GM23338 (cell line): Measurements from ENCODE around the gene CD99L2. TPM values are rescaled to one million over a fixed set of nuclear protein-coding genes. Genes with fewer than 3 reads are reported as not detected.

Experiments used
- ATAC-seq: fragments of 200-7000 bp; cut with Tn5 transposase; 3 replicates; pipeline ENCODE4 v1.9.1; 2020
- DNase-seq: peaks from one replicate; pipeline ENCODE4 v3.0.0-alpha.2; 2015; ENCODE audit warnings: low spot score
- H2AFZ ChIP-seq: fragments of 200-600 bp; sonication (generic); 2 replicates; pipeline ENCODE4 v1.8.0; 2016; ENCODE audit warnings: antibody characterized with exemption, mild to moderate bottlenecking, moderate library complexity
- H3F3A ChIP-seq: fragments of 200-600 bp; sonication (generic); replicated peaks from 2 replicates; pipeline ENCODE4 v1.8.0; 2017; ENCODE audit warnings: antibody characterized with exemption, mixed run types, low read depth
- H3K27ac ChIP-seq: fragments of 200-600 bp; sonication (generic); 2 replicates; pipeline ENCODE4 v1.6.1; 2016; ENCODE audit warnings: low read depth
- H3K27me3 ChIP-seq: fragments of 200-600 bp; sonication (generic); 2 replicates; pipeline ENCODE4 v1.8.0; 2016; ENCODE audit warnings: mild to moderate bottlenecking, mixed run types, moderate library complexity; ENCODE audit not compliant: insufficient read depth
- H3K36me3 ChIP-seq: fragments of 200-600 bp; sonication (generic); 2 replicates; pipeline ENCODE4 v1.8.0; 2016; ENCODE audit warnings: mild to moderate bottlenecking; ENCODE audit not compliant: insufficient read depth
- H3K4me1 ChIP-seq: fragments of 200-600 bp; sonication (generic); 2 replicates; pipeline ENCODE4 v1.8.0; 2016; ENCODE audit warnings: mild to moderate bottlenecking, moderate library complexity; ENCODE audit not compliant: insufficient read depth
- H3K4me2 ChIP-seq: fragments of 200-600 bp; sonication (generic); 2 replicates; pipeline ENCODE4 v1.7.1; 2017; ENCODE audit warnings: mixed run types
- H3K4me3 ChIP-seq: fragments of 200-600 bp; sonication (generic); 2 replicates; pipeline ENCODE4 v1.6.1; 2016; ENCODE audit warnings: mixed run types
- H3K79me2 ChIP-seq: fragments of 200-600 bp; sonication (generic); replicated peaks from 2 replicates; pipeline ENCODE4 v1.8.0; 2017; ENCODE audit warnings: mild to moderate bottlenecking; ENCODE audit not compliant: insufficient read depth
- H3K9me2 ChIP-seq: fragments of 200-600 bp; sonication (generic); 2 replicates; pipeline ENCODE4 v1.8.0; 2017; ENCODE audit not compliant: insufficient read depth
- H4K20me1 ChIP-seq: fragments of 200-600 bp; sonication (generic); replicated peaks from 2 replicates; pipeline ENCODE4 v1.8.0; 2017; ENCODE audit warnings: mild to moderate bottlenecking; ENCODE audit not compliant: insufficient read depth
- H3K27ac Mint-ChIP-seq: 2 replicates; pipeline ENCODE4 v1.8.0; 2020; ENCODE audit warnings: inconsistent platforms, mild to moderate bottlenecking, moderate library complexity, mixed read lengths
- H3K27me3 Mint-ChIP-seq: 3 replicates; pipeline ENCODE4 v1.8.0; 2022; ENCODE audit warnings: low read depth, mild to moderate bottlenecking, moderate library complexity, mixed read lengths, inconsistent platforms; ENCODE audit not compliant: insufficient read depth, poor library complexity
- H3K36me3 Mint-ChIP-seq: 3 replicates; pipeline ENCODE4 v1.8.0; 2021; ENCODE audit warnings: low read depth, mild to moderate bottlenecking, inconsistent platforms, moderate library complexity, mixed read lengths
- H3K4me1 Mint-ChIP-seq: 3 replicates; pipeline ENCODE4 v1.8.0; 2020; ENCODE audit warnings: mild to moderate bottlenecking, inconsistent platforms, mixed read lengths
- H3K4me3 Mint-ChIP-seq: 3 replicates; pipeline ENCODE4 v1.8.0; 2021; ENCODE audit warnings: moderate library complexity, mild to moderate bottlenecking, inconsistent platforms, mixed read lengths
- H3K9me3 Mint-ChIP-seq: 3 replicates; pipeline ENCODE4 v1.8.0; 2020; ENCODE audit warnings: moderate library complexity, mild to moderate bottlenecking, inconsistent platforms, mixed read lengths
- CREB1 ChIP-seq: fragments of 250-450 bp; sonication (Bioruptor Pico); IDR thresholded peaks from 2 replicates; pipeline ENCODE4 v1.5.0; 2020; ENCODE audit warnings: low read depth, mild to moderate bottlenecking, moderate library complexity
- EZH2 ChIP-seq: fragments of 200-600 bp; sonication (generic); IDR thresholded peaks from one replicate; pipeline ENCODE4 v1.8.0; 2017; ENCODE audit warnings: antibody characterized with exemption, mild to moderate bottlenecking, low read depth; ENCODE audit not compliant: unreplicated experiment
- EZH2phosphoT487 ChIP-seq: fragments of 200-600 bp; sonication (generic); IDR thresholded peaks from one replicate; pipeline ENCODE4 v1.8.1; 2018; ENCODE audit warnings: antibody characterized with exemption; ENCODE audit not compliant: unreplicated experiment
- JUNB ChIP-seq: IDR thresholded peaks from one replicate; pipeline ENCODE4 v1.6.1; 2016; ENCODE audit warnings: antibody characterized with exemption; ENCODE audit not compliant: unreplicated experiment
- NANOG ChIP-seq: IDR thresholded peaks from 2 replicates; pipeline ENCODE4 v1.6.1; 2016; ENCODE audit warnings: antibody characterized with exemption, borderline replicate concordance
- POLR2AphosphoS5 ChIP-seq: IDR thresholded peaks from 2 replicates; pipeline ENCODE4 v1.6.1; 2016; ENCODE audit warnings: antibody characterized with exemption, low read depth
- STAT1 ChIP-seq: IDR thresholded peaks from one replicate; pipeline ENCODE4 v1.6.1; 2016; ENCODE audit warnings: antibody characterized with exemption; ENCODE audit not compliant: unreplicated experiment
- ZNF114 ChIP-seq: fragments of 250-450 bp; sonication (Bioruptor Pico); IDR thresholded peaks from 2 replicates; pipeline ENCODE4 v1.5.0; 2020; ENCODE audit warnings: mild to moderate bottlenecking, moderate library complexity
- ZNF331 ChIP-seq: fragments of 250-450 bp; sonication (Bioruptor Pico); IDR thresholded peaks from 2 replicates; pipeline ENCODE4 v1.5.0; 2020; ENCODE audit warnings: low read depth, mild to moderate bottlenecking, moderate library complexity
- polyA plus RNA-seq: library from polyadenylated mRNA; unstranded; fragments of >200 nt; fragmentation: Nextera tagmentation; extraction: Ambion mirVana; gene quantifications from 2 replicates; pipeline ENCODE4 v1.2.1, GENCODE V29; 2016
- total RNA-seq: library from RNA; depleted of rRNA; stranded (reverse); fragments of >200 nt; shearing (Covaris generic); gene quantifications from 2 replicates; pipeline ENCODE4 v1.2.3, GENCODE V29; 2014
- TF ChIP-seq, protein P1 (sequence below): fragments of 250-450 bp; sonication (Bioruptor Pico); IDR thresholded peaks from 2 replicates; pipeline ENCODE4 v1.5.0; 2020; ENCODE audit warnings: mild to moderate bottlenecking, moderate library complexity
- TF ChIP-seq, protein P2 (sequence below): IDR thresholded peaks from 2 replicates; pipeline ENCODE4 v1.6.1; 2016; ENCODE audit warnings: antibody characterized with exemption

The CD99L2 gene
- total and polyA plus RNA-seq, 2 experiments from 2014 or later, result 2.6 to 6.4 TPM

DNA sequence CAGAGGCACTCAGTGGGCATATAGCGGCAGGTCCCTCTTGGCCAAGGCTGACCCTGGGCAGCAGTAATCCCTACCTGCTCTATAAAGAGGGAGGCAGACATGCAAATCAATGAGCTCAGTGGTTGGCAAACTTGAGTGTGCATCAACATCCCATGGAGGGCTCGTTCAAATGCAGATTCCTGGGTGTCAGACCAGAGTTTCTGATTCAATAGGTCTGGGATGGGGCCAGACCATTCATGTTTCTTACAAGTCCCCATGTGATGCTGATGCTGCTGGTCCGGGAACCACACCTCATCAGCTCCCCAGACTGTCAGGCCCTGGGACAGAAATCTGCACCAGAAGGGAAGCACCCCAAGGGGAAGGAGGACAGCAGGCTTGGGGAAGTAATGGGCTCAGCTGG is 45.8 kb upstream of the CD99L2 start (continued):
- TF ChIP-seq, protein P1, sequence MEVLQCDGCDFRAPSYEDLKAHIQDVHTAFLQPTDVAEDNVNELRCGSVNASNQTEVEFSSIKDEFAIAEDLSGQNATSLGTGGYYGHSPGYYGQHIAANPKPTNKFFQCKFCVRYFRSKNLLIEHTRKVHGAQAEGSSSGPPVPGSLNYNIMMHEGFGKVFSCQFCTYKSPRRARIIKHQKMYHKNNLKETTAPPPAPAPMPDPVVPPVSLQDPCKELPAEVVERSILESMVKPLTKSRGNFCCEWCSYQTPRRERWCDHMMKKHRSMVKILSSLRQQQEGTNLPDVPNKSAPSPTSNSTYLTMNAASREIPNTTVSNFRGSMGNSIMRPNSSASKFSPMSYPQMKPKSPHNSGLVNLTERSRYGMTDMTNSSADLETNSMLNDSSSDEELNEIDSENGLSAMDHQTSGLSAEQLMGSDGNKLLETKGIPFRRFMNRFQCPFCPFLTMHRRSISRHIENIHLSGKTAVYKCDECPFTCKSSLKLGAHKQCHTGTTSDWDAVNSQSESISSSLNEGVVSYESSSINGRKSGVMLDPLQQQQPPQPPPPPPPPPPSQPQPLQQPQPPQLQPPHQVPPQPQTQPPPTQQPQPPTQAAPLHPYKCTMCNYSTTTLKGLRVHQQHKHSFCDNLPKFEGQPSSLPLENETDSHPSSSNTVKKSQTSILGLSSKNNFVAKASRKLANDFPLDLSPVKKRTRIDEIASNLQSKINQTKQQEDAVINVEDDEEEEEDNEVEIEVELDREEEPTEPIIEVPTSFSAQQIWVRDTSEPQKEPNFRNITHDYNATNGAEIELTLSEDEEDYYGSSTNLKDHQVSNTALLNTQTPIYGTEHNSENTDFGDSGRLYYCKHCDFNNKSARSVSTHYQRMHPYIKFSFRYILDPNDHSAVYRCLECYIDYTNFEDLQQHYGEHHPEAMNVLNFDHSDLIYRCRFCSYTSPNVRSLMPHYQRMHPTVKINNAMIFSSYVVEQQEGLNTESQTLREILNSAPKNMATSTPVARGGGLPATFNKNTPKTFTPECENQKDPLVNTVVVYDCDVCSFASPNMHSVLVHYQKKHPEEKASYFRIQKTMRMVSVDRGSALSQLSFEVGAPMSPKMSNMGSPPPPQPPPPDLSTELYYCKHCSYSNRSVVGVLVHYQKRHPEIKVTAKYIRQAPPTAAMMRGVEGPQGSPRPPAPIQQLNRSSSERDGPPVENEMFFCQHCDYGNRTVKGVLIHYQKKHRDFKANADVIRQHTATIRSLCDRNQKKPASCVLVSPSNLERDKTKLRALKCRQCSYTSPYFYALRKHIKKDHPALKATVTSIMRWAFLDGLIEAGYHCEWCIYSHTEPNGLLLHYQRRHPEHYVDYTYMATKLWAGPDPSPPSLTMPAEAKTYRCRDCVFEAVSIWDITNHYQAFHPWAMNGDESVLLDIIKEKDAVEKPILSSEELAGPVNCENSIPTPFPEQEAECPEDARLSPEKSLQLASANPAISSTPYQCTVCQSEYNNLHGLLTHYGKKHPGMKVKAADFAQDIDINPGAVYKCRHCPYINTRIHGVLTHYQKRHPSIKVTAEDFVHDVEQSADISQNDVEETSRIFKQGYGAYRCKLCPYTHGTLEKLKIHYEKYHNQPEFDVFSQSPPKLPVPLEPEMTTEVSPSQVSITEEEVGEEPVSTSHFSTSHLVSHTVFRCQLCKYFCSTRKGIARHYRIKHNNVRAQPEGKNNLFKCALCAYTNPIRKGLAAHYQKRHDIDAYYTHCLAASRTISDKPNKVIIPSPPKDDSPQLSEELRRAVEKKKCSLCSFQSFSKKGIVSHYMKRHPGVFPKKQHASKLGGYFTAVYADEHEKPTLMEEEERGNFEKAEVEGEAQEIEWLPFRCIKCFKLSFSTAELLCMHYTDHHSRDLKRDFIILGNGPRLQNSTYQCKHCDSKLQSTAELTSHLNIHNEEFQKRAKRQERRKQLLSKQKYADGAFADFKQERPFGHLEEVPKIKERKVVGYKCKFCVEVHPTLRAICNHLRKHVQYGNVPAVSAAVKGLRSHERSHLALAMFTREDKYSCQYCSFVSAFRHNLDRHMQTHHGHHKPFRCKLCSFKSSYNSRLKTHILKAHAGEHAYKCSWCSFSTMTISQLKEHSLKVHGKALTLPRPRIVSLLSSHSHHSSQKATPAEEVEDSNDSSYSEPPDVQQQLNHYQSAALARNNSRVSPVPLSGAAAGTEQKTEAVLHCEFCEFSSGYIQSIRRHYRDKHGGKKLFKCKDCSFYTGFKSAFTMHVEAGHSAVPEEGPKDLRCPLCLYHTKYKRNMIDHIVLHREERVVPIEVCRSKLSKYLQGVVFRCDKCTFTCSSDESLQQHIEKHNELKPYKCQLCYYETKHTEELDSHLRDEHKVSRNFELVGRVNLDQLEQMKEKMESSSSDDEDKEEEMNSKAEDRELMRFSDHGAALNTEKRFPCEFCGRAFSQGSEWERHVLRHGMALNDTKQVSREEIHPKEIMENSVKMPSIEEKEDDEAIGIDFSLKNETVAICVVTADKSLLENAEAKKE (CRISPR knock-in tag), result no peak
- TF ChIP-seq EZH2phosphoT487, result no peak

DNA sequence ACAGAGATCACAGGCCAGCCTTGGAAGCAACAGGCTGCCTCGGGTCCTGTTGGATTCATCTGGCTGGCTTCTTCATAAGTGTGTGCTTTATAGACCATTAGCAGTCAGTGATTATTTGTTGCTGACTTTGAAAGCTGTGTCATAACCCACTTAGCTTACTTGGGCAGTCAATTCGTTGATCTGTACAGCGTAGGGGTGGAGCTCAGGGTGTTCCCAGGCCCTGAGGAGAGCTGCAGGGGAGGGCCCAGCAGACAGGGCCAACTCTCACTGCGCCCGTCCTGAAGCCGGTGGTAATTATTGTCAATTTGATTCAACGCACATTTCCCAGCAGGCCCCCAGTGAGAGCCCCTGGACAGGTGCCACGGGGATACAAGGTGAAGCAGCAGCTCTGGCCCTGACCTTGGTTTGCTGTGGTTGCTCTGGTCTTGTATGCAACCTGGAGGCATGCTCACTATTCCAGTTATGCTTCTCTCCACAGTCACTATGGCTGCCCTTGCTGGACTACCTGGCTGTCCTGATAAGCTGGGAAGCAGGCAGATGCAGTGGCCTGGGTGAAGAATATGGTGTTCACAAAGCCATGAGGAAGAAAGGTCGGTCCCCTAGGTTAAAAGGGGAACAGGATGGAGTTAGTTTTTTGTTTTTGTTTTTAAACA is 44.6 kb upstream of the CD99L2 start:
- H3K79me2 ChIP-seq, result no peaks in the 10 kb centered on the region
- no peaks in the 10 kb centered on the region for H3K27me3 ChIP-seq
- ATAC-seq (no peak), DNase-seq (no peak)
- H3K36me3 ChIP-seq, result no peaks in the 10 kb centered on the region
- peaks cover 22% of the 10 kb centered on the region for H3K4me1 Mint-ChIP-seq
- no peaks in the 10 kb centered on the region for H4K20me1 ChIP-seq
- no peaks in the 10 kb centered on the region for H3F3A ChIP-seq
- no peaks in the 10 kb centered on the region for H3K9me2 ChIP-seq
- H3K9me3 Mint-ChIP-seq, result no peaks in the 10 kb centered on the region
- no peaks in the 10 kb centered on the region for H3K36me3 Mint-ChIP-seq
- no peak overlapping the region for H3K4me3 Mint-ChIP-seq
- H3K27me3 Mint-ChIP-seq, result peaks cover 4% of the 10 kb centered on the region
- H3K27ac Mint-ChIP-seq, result no peak overlapping the region
- no peaks in the 10 kb centered on the region for H3K4me1 ChIP-seq
- no peak overlapping the region for H2AFZ ChIP-seq
- no peak overlapping the region for H3K4me2 ChIP-seq
- H3K27ac ChIP-seq, result no peak overlapping the region
- H3K4me3 ChIP-seq, result no peak overlapping the region
- TF ChIP-seq EZH2 (no peak), ZNF331 (no peak), STAT1 (no peak), POLR2AphosphoS5 (no peak), NANOG (no peak), ZNF114 (CRISPR knock-in tag) (no peak), JUNB (no peak), CREB1 (CRISPR knock-in tag) (no peak)
- TF ChIP-seq, protein P2, sequence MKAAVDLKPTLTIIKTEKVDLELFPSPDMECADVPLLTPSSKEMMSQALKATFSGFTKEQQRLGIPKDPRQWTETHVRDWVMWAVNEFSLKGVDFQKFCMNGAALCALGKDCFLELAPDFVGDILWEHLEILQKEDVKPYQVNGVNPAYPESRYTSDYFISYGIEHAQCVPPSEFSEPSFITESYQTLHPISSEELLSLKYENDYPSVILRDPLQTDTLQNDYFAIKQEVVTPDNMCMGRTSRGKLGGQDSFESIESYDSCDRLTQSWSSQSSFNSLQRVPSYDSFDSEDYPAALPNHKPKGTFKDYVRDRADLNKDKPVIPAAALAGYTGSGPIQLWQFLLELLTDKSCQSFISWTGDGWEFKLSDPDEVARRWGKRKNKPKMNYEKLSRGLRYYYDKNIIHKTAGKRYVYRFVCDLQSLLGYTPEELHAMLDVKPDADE, result no peak
